Measurements from ENCODE around the gene ZNF813.

The ZNF813 gene

DNA sequence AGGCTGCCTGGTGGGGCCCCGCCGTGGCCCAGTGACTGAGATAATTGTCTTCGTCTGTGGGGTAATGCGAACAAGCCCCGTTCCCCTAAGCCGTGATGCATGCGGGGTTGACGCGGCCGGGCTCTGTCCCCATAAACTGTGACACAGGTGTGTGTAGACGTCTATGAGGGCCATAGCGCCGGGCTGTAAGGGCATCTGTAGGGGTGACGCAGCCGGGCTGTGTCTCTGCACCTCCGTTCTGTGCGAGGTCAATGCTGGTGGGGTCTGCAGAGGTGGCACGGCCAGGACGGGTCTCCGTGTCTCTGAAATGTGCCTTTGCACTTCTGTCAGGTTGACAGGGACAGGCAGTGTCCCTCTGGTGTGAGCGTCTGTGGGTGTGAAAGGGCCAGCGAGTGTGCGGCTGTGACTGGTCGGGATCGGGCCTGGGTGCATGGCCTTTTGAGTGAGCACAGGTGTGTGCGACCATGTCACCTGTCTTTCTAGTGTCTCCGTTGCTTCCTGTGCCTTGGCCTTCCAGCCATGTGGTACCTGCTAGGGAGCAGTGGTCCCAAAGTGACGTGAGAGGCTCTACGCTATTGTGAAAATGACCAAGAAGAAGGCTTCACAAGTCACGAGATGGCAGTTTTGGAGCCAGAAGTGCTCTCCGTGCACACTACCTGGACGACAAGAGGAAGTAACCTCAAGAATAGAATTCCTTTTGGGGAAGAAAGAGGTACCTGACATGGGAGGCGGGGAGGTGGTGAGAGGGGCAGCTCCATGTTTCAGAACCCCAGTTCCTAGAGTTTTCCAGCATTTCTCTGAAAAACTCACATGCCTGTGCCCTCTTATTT, 54.1 kb downstream of the ZNF813 start:
- DNase-seq = no peak

GRCh38 chr19:53525922-53526321, 58.4 kb downstream of the ZNF813 start:
- no peak for DNase-seq

DNA sequence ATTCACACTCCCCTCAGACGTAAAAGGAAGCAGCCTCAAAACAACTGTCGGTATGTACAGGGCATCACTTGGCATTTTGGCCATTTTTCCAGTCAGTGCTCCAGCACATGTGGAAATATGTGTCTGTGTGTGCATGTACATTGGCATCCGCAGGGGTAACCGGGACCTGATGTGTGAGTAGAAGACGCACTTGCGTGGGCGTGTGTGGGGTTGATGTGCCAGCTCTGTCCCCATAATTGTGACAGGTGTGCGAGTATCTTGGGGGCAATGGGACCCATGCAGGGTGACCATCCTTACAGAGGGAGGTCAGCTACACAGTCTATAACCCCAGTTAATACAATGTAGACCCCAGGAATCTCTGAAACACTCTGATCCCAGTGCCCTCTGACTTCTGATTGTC, 63.1 kb downstream of the ZNF813 start:
- DNase-seq = no peak

GRCh38 chr19:53531457-53531856, 63.9 kb downstream of the ZNF813 start:
- DNase-seq = no peak

- DNase-seq = no peak
Measured at GRCh38 chr19:53532362-53532761, 64.8 kb downstream of the ZNF813 start.

DNA sequence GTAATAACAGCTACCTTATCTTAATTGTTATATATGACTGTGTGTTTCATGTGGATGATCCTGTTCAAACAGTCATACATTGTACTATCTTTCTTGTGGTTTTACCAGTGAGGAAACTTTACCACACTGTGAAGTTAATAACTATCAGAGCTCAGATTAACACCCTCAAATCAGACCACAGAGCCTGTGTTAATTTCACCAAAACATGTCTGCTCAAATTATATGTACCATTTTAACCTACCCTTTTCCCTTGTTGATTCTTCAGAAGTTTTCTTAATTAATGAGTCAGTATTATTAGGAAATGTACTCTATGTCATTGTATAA, 68.7 kb downstream of the ZNF813 start:
- no peak for DNase-seq

DNA sequence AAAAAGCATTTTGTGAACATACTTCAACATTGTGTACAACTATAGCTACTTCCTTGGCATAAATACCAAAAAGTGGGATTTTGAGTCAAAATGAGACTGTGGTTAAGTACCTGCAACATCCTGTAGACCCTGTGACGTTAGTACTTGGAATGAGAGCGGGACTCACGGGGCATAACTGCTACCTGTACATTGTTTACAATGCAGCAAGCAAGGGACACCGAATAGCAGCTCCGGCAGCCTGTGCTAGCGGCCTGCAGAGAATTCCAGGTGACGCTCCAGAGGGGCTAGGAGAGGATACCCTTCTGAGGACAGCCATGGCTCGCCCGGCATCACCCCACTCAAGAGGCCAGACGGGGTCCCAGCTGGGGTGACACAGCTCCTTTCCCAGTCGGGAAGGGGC, 69.6 kb downstream of the ZNF813 start:
- DNase-seq = no peak

DNA sequence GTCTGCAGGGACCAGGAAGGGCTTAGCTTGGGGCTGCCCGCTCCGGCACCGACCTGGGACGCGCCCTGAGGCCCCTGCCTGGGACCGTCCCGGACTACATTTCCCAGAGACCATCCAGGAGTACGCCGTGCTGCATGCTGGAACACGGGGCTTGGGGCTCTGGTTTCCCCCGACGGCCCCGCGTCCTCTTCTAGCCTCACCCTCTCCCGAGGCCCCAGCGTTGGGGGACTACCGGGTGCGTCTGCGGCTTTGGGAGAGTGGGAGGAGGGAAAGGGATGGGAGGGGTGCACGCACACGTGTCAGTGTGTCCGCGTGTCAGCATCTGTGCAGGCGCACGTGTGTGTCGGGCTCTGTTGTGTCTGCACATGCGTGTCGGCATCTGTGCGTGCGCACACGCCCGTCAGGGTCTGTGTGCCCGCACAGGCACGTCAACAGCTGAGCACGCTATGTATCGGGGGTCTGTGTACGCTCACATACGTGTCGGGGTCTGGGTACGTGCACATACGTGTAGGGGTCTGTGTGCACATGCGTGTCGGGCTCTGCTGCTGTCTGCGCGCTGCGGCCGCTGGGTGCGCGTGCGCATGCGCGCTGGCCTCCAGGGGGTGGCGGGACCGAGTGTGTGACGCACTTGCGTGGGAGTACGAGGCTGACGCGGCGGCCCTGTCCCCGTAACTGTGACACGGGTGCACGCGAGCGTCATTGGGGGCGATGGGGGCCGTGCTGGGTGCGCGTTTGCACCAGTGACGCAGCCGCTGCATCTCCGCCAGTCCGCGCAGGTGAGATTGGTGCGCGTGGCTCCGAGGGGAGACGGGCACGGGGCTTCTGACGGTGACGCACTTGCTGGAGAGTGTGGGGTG, 70.2 kb downstream of the ZNF813 start, which contains the start of gene ZNF331:
Gene ZNF331 (plus strand): TSS at position 625 of the 857 bp plus-strand sequence. CDS start 31,232 bp downstream, outside the sequence.
- DNase-seq = peak; percentile 96

GRCh38 chr19:53538378-53539109, 71.0 kb downstream of the ZNF813 start:
- DNase-seq = no peak

- DNase-seq = no peak
Measured at GRCh38 chr19:53540091-53540490, 72.6 kb downstream of the ZNF813 start.

GRCh38 chr19:53541971-53542370, 74.4 kb downstream of the ZNF813 start:
- no peak for DNase-seq

GRCh38 chr19:53545271-53546065, 77.9 kb downstream of the ZNF813 start:
- DNase-seq = no peak
